HG02763 (cell line): Measurements from ENCODE around the gene NCCRP1.

Source experiments
- ATAC-seq: cut with Tn5 transposase; IDR thresholded peaks from one replicate; pipeline ENCODE4 v1.9.1; 2021; ENCODE audit warnings: mild to moderate bottlenecking, moderate library complexity; ENCODE audit not compliant: unreplicated experiment

NCCRP1 gene

GRCh38 chr19:39196860-39197562, at the start of gene NCCRP1:
NCCRP1 (plus strand) TSS chr19:39196964; CDS start chr19:39196983, 19 bp downstream.
- ATAC-seq, result no peak

- ATAC-seq, result no peak
Measured at GRCh38 chr19:39147480-39147879, 49.3 kb upstream of the NCCRP1 start.

- ATAC-seq, result no peak
Measured at GRCh38 chr19:39148939-39149529, 47.7 kb upstream of the NCCRP1 start.

DNA sequence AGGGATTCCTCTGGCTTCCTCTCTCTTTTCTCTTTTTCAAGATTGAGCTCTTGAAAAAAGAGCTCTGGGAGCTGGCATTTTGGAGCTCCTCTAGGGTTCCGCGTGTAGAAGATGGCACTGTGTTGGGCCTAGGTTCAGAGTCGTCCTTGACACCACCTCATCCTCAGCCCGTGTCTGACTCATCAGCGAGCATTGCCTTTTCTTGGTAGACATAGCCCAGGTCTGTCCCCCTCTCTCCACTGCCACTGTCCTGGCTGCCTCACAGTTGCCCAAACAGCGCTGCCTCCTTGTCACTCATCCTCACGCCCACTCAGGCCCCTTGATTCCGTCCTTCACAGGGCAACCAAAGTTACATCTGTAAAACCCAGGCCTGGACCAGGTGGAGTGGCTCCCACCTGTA, 46.5 kb upstream of the NCCRP1 start:
- ATAC-seq, result no peak

DNA sequence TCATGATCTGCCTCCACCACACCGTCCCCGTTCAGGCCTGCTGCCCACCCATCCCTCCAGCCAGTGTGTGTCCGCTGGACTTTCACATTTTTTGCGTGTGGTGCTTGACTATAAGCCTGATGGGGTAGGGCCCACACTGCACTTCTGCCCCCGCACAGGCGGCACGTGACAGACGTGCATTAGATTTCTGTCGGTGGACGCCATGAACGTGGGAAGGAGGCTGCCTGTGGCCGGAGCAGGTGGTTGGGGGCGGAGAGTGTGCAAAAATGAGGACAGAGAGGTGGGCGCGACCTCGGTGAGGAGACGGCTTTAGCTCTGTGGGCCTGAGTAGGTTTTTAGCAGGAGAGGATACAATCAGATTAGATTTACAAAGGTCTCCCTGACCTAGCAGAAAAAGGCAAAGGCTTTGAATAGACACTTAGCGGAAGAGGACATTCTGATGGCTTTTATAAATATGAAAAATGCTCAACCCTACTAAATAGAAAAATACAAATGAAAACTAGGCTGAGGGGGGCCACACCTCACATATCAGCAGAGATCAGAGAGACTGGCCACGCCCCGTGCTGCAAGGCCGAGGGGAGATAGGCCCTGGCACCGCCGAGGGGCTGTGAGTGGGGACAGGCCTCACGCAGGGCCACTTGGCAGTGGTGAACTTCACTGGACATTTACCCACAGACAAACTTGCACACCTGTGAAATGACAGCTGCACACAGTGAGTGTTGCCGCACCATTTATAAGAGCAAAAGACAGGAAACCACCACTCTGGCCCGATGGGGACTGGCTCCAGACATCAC, 45.8 kb upstream of the NCCRP1 start:
- no peak for ATAC-seq

DNA sequence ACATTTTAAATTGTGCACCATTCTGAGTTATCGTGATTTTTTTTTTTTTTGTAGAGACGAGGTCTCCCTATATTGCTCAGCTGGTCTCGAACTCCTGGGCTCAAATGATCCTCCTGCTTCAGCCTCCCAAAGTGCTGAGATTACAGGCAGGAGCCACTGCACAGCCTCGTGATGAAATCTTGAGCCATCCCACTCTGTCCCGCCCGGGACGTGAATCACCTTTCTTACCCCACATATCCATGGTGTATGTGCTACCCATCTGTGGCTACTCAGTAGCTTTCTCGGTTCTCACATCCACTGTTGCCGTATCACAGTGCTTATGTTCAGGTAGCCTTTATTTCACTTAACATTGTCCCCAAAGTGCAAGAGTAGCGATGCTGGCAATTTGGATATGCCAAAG, 44.7 kb upstream of the NCCRP1 start:
- ATAC-seq, result no peak

DNA sequence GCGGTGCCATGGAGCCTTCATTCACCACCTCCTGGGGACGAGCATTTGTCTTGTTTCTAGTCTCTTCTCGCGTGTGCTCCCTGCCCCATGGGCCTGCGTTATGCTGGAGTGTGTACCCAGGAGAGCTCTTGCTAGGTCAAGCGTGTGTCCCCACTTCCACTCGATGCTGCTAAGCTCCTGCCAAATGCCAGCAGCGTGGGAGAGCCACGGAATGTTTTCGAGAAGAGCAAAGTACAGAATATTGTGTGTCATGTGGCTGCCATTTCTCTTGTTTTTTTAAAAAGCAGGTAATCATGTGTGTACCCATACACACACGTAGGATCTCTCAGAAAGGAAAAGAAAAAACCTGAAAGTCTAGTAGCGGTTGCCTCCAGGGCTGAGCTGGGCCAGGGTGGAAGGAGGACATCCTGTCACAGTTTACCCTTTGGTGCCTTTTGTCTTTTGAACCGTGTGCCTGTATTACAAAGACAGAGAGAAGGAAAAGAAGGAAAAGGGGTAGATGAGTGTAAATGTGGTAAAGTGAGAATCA, 42.6 kb upstream of the NCCRP1 start:
- no peak for ATAC-seq

DNA sequence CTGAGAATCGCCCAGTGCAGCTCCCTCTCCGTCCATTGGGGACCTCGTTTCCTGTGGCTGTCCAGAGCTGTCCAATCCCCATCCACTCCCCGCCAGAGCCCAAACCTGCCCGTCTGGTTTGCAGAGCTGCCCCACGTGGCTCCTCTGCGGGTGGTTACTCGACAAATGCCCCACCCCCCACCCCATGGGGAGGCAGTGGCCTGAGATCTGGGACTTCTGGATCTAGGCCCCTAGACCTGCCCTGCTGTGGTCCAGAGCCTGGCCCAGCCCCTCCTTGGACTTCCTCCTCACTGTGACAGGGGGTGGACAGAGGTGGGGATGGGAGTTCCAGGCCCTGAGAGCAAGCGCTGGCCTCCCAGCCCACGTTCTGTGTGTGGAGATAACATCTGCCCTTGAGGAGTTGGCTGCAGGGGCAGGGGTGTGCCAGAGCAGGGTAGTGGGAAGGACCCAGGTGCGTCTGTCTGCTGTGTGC, 42.1 kb upstream of the NCCRP1 start:
- ATAC-seq, result no peak

- no peak for ATAC-seq
Measured at GRCh38 chr19:39155114-39155700, 41.6 kb upstream of the NCCRP1 start.

DNA sequence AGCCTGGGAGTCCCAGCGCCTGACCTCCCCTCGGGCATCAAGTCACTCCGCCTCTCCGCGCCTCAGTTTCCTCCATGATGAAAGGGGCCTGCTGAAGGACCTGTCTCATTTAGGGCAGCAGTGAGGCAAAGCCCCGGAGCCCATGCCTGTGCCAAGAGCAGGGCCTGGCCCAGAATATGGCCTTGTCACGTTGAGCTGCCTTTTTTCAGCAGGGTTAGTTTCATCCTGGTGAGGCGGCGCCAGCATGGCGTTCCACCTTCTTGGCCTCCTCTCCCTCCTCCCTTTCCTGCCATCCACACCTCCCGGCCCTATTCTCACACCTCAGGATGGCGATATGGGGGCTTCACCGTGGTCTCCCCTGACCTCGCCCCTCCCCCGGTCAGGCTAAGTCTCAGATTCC, 41.0 kb upstream of the NCCRP1 start:
- ATAC-seq, result no peak

- ATAC-seq, result no peak
Measured at GRCh38 chr19:39156326-39157230, 40.2 kb upstream of the NCCRP1 start.

DNA sequence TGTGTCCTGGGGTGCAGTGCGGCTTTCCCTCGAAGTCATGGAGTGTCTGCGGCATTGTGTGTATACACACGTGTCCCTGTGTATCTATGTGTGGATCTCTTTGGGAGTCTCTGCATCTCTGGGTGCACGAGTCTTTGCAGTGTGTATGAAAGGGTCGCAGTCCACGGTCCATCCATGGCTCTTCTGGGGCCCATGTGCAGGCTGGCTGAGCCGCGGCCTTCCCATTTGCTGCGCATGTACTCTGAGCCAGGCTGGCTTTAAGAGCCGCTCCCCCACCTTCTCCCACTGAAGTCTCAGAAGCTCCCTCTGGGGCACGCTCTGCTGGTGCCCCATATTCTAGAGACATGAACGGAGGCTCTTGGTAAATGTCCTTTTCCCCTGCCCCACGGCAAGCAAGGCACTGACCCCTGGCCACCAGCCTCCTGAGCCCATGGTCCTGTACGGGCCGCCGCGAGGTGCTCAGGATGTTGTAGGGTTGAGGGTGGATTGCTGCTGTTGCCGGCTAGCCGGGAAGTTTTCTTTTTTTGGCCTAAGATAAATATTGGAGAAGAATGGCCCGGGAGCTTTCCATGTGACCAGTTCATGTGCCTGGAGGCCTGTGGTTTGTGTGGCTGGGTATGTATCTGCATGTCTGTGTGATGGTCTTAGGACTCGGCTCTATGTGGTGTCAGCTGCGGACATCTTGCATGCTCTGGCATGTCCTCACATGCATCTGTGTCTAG, 39.3 kb upstream of the NCCRP1 start:
- no peak for ATAC-seq

DNA sequence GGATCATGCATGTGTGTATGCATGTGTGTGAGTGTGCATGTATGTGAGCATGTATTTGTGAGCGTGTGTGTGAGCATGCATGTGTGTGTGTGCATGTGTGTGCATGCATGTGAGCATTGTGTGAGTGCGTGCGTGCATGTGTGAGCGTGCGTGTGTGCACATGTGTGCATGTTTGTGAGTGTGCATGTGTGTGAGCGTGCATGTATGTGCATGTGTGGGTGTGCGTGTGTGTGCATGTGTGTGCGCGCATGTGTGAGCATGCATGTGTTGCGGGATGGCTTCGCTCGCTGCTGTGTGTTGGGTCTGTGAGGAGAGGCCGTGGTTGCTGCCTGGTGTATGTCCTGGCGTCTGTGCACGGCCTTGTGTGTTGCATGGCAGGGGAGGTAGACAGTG, 38.8 kb upstream of the NCCRP1 start:
- ATAC-seq, result no peak

DNA sequence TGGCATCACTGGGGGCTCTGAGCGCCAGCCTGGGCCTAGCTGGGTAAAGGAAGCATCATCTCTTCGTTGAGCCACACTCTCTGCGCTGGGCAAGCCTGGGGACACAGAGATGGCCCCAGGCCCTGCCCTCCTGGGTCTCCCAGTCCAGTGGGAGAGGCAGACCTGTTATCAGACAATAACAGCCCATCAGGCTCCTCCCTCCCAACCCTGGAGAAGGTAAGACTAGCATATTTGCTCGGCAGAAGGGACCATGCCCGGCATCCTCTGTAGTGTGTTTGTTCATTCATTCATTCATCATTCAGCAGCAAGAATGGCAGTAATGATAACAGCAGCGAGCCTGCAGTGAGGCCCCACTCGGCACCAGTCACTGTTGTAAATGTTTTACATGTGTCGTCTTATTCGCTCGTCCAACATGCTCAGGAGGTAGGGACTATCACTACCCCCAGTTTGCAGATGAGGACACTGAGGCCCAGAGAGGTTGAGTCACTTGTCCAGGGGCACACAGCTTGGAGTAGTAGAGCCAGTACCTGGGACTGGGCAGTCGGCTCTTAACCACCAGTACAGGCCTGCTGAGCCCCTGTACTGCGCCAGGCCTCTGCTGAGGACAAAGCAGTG, 38.0 kb upstream of the NCCRP1 start:
- no peak for ATAC-seq

GRCh38 chr19:39160523-39160861, 36.3 kb upstream of the NCCRP1 start:
- ATAC-seq, result no peak

DNA sequence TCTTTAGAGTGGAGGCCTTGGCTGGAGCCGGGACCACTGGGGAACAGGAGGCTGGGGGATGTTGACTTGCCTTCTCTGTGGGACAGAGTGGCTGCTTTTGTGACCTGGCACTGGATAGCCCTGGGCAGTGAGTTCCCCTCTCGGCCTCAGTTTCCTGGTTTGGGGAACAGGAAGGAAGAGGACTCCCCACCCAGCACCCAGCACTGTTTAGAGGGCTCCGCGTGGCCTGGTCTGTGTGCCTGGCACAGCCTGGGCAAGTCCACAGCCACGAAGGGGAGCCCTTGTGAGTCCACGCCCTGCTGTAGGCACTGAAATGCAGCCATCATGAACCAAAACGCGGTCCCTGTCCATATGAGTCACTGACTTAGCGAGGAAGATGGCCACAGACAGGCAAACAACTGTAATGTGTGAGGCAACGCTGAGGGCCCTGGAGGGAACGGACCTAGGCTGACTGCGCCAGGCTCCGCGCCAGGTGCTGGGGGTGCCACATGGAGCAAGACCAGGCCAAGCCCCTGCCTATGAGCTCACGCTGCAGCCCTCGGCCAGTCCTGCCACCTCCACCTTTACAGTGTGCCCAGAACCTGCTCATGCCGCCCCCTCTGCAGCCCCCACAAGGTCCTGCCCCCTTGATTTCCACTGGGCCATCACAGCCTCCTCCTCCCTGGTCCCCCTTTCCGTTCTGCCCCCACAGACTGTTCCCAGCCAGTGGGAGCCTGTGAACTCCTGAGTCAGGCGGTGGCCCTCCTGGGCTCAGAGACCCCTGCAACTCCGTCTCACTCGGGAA, 35.7 kb upstream of the NCCRP1 start:
- no peak for ATAC-seq

GRCh38 chr19:39162441-39163043, 34.2 kb upstream of the NCCRP1 start:
- ATAC-seq, result no peak

DNA sequence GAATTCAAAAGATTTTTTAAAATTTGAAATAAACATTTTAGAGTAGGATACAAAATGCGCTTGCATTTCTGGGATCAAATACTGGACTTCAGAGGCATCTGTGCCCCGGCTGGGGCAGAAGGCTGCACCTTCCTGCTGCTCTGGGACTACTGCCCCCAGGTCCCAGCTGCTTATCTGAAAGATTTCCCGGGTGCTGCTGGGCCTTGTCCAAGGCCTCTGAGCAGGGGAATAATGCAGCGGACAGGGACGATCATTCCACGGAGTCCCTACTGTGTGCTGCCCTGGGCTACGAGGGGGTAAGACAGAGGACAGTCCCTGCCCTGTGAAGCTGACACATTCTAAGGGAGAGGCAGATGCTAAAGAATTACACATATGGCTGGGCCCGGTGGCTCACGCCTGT, 33.1 kb upstream of the NCCRP1 start:
- no peak for ATAC-seq
